SU-DHL-6 (cell line): ENCODE measurements around the gene TUBB3.
A peak's percentile ranks its signal among the peaks of the same experiment; 100 is the strongest.

Source experiments
- H2AFZ ChIP-seq: fragments of 200-600 bp; sonication (generic); 2 replicates; pipeline ENCODE4 v1.6.1; 2014; ENCODE audit warnings: low read depth, mild to moderate bottlenecking, moderate library complexity, mixed read lengths, antibody characterized with exemption, low read length; ENCODE audit not compliant: severe bottlenecking
- H3F3A ChIP-seq: fragments of 200-600 bp; shearing (Covaris generic); 2 replicates; pipeline ENCODE4 v1.6.0; 2016; ENCODE audit warnings: antibody characterized with exemption, mild to moderate bottlenecking; ENCODE audit not compliant: insufficient read depth
- H3K27ac ChIP-seq: fragments of 200-600 bp; sonication (generic); 2 replicates; pipeline ENCODE4 v1.5.1; 2016; ENCODE audit warnings: low read depth, mild to moderate bottlenecking, low read length, moderate library complexity, mixed read lengths
- H3K27me3 ChIP-seq: fragments of 200-600 bp; sonication (generic), shearing (Covaris generic); 2 replicates; pipeline ENCODE4 v1.6.0; 2014; ENCODE audit warnings: mild to moderate bottlenecking, low read length
- H3K36me3 ChIP-seq: fragments of 200-600 bp; sonication (generic); 2 replicates; pipeline ENCODE4 v1.6.1; 2014; ENCODE audit warnings: mild to moderate bottlenecking, low read length, mixed read lengths
- H3K4me2 ChIP-seq: fragments of 300-600, 200-600 bp; shearing (Covaris generic), sonication (generic); 2 replicates; pipeline ENCODE4 v1.6.0; 2014; ENCODE audit warnings: low read length, low read depth, mild to moderate bottlenecking; ENCODE audit not compliant: poor library complexity, severe bottlenecking
- H3K4me3 ChIP-seq: fragments of 200-600 bp; sonication (generic); 2 replicates; pipeline ENCODE4 v1.5.1; 2014; ENCODE audit warnings: antibody characterized with exemption, low read length, mild to moderate bottlenecking, mixed read lengths; ENCODE audit not compliant: insufficient read depth, poor library complexity, severe bottlenecking
- H3K79me2 ChIP-seq: fragments of 200-600 bp; sonication (generic); 2 replicates; pipeline ENCODE4 v1.6.1; 2014; ENCODE audit warnings: mild to moderate bottlenecking, low read length, moderate library complexity; ENCODE audit not compliant: insufficient read depth
- H3K9ac ChIP-seq: fragments of 200-600 bp; sonication (generic); 2 replicates; pipeline ENCODE4 v1.7.0; 2014; ENCODE audit warnings: mild to moderate bottlenecking, low read length
- H3K9me2 ChIP-seq: fragments of 200-600 bp; sonication (generic); replicated peaks from 2 replicates; pipeline ENCODE4 v1.6.1; 2014; ENCODE audit warnings: low read length; ENCODE audit not compliant: insufficient read depth
- H3K9me3 ChIP-seq: fragments of 200-600 bp; sonication (generic); 2 replicates; pipeline ENCODE4 v1.6.1; 2014; ENCODE audit warnings: low read length, mixed read lengths; ENCODE audit not compliant: insufficient read depth
- H4K20me1 ChIP-seq: fragments of 200-600 bp; sonication (generic); 2 replicates; pipeline ENCODE4 v1.6.1; 2014; ENCODE audit warnings: low read depth, mild to moderate bottlenecking, antibody characterized with exemption, low read length, moderate library complexity, mixed read lengths
- EZH2phosphoT487 ChIP-seq: fragments of 200-600 bp; sonication (generic), shearing (Covaris generic); conservative IDR thresholded peaks from 2 replicates; pipeline ENCODE4 v1.6.1; 2018; ENCODE audit warnings: mild to moderate bottlenecking, antibody characterized with exemption, low read length, moderate library complexity, mixed read lengths
- TF ChIP-seq, protein P1 (sequence below): fragments of 200-600 bp; sonication (generic); IDR thresholded peaks from one replicate; pipeline ENCODE4 v1.5.1; 2017; ENCODE audit warnings: antibody characterized with exemption, mild to moderate bottlenecking, low read length, moderate library complexity; ENCODE audit not compliant: insufficient read depth, poor library complexity, severe bottlenecking

The TUBB3 gene

DNA sequence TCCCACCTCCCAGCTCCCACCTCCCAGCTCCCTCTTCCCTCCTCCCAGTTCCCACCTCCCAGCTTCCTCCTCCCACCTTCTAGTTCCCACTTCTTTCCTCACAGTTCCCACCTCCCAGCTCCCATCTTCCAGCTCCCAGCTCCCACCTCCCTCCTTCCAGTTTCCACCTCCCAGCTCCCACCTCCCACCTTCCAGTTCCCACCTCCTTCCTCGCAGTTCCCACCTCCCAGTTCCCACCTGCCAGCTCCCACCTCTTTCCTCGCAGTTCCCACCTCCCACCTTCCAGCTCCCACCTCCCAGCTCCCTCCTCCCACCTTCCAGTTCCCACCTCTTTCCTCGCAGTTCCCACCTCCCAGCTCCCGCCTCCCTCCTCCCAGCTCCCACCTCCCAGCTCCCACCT lies 14.9 kb upstream of the TUBB3 start:
- Histone ChIP-seq H3K4me3 (no peak overlapping the region), H3F3A (peaks cover 15% of the 10 kb centered on the region), H3K4me2 (no peak overlapping the region), H3K79me2 (no peaks in the 10 kb centered on the region), H3K9me2 (no peaks in the 10 kb centered on the region), H3K27me3 (no peaks in the 10 kb centered on the region), H3K36me3 (no peaks in the 10 kb centered on the region; the same call in 1 of the 2 replicates), H3K9ac (peak overlapping the region; percentile 28; the same call in 1 of the 2 replicates), H3K27ac (peak overlapping the region; percentile 86), H3K9me3 (no peaks in the 10 kb centered on the region), H2AFZ (no peak overlapping the region), H4K20me1 (no peaks in the 10 kb centered on the region)
- TF ChIP-seq, protein P1, sequence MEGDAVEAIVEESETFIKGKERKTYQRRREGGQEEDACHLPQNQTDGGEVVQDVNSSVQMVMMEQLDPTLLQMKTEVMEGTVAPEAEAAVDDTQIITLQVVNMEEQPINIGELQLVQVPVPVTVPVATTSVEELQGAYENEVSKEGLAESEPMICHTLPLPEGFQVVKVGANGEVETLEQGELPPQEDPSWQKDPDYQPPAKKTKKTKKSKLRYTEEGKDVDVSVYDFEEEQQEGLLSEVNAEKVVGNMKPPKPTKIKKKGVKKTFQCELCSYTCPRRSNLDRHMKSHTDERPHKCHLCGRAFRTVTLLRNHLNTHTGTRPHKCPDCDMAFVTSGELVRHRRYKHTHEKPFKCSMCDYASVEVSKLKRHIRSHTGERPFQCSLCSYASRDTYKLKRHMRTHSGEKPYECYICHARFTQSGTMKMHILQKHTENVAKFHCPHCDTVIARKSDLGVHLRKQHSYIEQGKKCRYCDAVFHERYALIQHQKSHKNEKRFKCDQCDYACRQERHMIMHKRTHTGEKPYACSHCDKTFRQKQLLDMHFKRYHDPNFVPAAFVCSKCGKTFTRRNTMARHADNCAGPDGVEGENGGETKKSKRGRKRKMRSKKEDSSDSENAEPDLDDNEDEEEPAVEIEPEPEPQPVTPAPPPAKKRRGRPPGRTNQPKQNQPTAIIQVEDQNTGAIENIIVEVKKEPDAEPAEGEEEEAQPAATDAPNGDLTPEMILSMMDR, result no peak
- no peak for TF ChIP-seq EZH2phosphoT487

DNA sequence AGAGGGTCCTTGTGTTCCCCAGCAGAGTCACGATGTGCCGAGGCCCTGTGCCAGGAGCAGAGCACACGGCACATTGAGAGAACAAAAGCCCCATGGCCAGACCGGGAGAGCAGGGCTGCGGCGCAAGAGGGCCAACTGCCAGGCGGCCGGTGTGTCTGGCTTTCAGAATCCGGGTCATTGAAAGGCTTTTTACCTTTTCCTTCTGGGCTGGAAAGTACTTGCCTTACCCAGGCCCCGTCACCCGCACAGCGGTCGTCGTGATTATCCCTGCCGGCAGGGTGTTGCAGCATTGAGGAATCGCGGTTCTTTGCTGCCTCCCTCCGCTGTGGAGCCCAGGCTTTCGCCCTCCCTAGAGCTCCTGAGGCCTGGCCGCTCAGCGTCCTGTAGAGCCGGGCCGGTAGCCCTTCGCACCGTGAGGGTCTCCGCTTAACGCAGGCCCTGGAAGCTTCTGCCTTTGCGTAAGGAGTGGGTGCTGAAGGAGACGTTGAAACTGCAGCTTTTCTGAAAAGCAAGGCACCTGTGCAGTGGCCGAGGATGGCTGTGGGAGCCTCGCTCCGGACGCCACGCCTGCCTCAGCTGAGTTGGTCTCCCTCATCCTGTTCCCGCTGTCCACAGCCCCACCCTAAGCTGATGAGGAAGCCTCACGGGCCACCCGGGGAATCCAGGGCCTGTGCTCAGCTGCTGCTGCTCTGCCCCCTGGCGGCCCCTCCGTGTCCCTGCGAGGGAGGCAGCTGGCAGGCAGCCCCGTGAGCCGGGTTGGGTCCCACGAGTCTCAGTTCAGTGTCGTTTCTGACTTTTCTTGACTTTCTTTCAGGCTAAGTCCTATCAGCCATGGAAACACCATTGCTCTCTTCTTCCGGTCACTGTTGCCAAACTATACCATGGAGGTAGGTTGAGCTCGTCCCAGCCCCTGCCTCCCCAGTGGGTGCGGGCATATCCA lies 13.1 kb upstream of the TUBB3 start:
- no peak overlapping the region for H3K4me3 ChIP-seq
- H3K4me2 ChIP-seq, result no peak overlapping the region
- peaks cover 15% of the 10 kb centered on the region for H3F3A ChIP-seq
- no peaks in the 10 kb centered on the region for H3K9me2 ChIP-seq
- no peaks in the 10 kb centered on the region for H3K27me3 ChIP-seq
- H3K79me2 ChIP-seq, result no peaks in the 10 kb centered on the region
- H3K36me3 ChIP-seq, result no peaks in the 10 kb centered on the region; the same call in 1 of the 2 replicates
- TF ChIP-seq EZH2phosphoT487, result no peak
- TF ChIP-seq, protein P1, result peak; percentile 86
- H3K9ac ChIP-seq, result peak overlapping the region; percentile 20; the same call in 1 of the 2 replicates
- H3K9me3 ChIP-seq, result no peaks in the 10 kb centered on the region
- H4K20me1 ChIP-seq, result no peaks in the 10 kb centered on the region
- H3K27ac ChIP-seq, result peak overlapping the region; percentile 86
- H2AFZ ChIP-seq, result no peak overlapping the region

DNA sequence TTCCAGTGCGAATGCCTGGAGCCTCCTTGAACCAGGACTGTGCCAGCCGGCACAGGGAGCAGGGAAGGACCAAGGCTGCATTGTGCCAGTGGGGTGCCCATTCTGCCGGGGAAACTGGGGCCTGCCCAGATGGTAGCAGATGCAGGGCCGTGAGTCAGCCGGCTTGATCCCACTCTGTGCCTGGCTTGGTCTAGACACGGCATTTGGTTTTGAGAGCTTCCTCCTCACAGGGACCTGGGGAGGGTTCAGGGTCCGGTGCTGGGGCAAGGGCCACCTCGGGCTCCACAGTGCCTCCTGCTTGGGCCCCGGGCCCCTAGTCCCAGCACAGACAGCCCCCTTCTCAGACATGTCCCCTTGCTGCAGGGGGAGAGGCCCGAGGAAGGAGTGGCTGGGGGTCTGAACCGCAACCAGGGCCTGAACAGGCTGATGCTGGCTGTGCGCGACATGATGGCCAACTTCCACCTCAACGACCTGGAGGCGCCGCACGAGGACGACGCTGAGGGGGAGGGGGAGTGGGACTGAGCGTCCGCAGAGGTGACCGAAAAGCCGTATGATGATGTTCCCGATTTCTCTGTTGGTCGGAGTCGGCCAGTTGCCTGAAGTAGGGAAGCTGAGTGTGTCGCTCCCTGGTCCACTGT lies 12.3 kb upstream of the TUBB3 start:
- Histone ChIP-seq H4K20me1 (no peaks in the 10 kb centered on the region), H3K27me3 (no peaks in the 10 kb centered on the region), H3K79me2 (no peaks in the 10 kb centered on the region), H3F3A (peaks cover 15% of the 10 kb centered on the region), H3K4me3 (no peak overlapping the region), H3K4me2 (no peak overlapping the region), H2AFZ (no peak overlapping the region), H3K9me3 (no peaks in the 10 kb centered on the region), H3K9me2 (no peaks in the 10 kb centered on the region), H3K36me3 (no peaks in the 10 kb centered on the region; the same call in 1 of the 2 replicates), H3K27ac (no peak overlapping the region), H3K9ac (no peak overlapping the region)
- TF ChIP-seq, protein P1, result no peak
- no peak for TF ChIP-seq EZH2phosphoT487
